ENCODE measurements around the gene NBPF20. TPM values are rescaled to one million over a fixed set of nuclear protein-coding genes. Genes with fewer than 3 reads are reported as not detected.
"Not testable (repeated sequence)": the region's sequence is repeated elsewhere in the genome, so short reads cannot be mapped to it uniquely, and the experiment has no call there.

Gene NBPF20
- total RNA-seq, 1 donor from 2014 or later: 4.3 TPM

GRCh38 chr1:145404949-145405348 is 20.5 kb downstream of the NBPF20 start:
- H3K36me3 Mint-ChIP-seq; H3K4me3 Mint-ChIP-seq; DNase-seq (ENCODE audit: extremely low spot score, unreplicated experiment); H3K9me3 Mint-ChIP-seq; H3K27ac Mint-ChIP-seq; H3K27me3 Mint-ChIP-seq; H3K4me1 Mint-ChIP-seq (ENCODE audit: unreplicated experiment): not testable (repeated sequence)

- H3K27me3 Mint-ChIP-seq; DNase-seq (ENCODE audit: extremely low spot score, unreplicated experiment); H3K36me3 Mint-ChIP-seq; H3K4me3 Mint-ChIP-seq; H3K4me1 Mint-ChIP-seq (ENCODE audit: unreplicated experiment); H3K9me3 Mint-ChIP-seq; H3K27ac Mint-ChIP-seq: not testable (repeated sequence)
These were observed 24.7 kb downstream of the NBPF20 start for GRCh38 chr1:145400701-145401100.

Other genes starting within 250 kb of the NBPF20 start
- not detected in 2 replicates for gene PPIAL4D, start 183.4 kb downstream of the NBPF20 start, total RNA-seq (ENCODE audit: low replicate concordance)
- 24.7 and 28.0 TPM in 2 replicates for gene GPR89A, start 182.4 kb upstream of the NBPF20 start, total RNA-seq (ENCODE audit: low replicate concordance)

Data from type B pancreatic cell (in vitro differentiated cells).